Nephron (organoid): ENCODE results near the gene PTPRM.

Experiments
- H3K27ac Mint-ChIP-seq, 3 experiments: 2 replicates each; pipeline ENCODE4 v1.8.0; 2020; ENCODE audit warnings: mixed read lengths in 3 of 3, mild to moderate bottlenecking in 2 of 3, moderate library complexity in 1 of 3
- H3K27me3 Mint-ChIP-seq: 2 replicates; pipeline ENCODE4 v1.8.0; 2021; ENCODE audit warnings: low read depth, mild to moderate bottlenecking, moderate library complexity, mixed read lengths
- H3K36me3 Mint-ChIP-seq: 2 replicates; pipeline ENCODE4 v1.8.0; 2020; ENCODE audit warnings: low read depth, mixed read lengths
- H3K4me1 Mint-ChIP-seq: 2 replicates; pipeline ENCODE4 v1.8.0; 2020; ENCODE audit warnings: mixed read lengths
- H3K4me3 Mint-ChIP-seq, 3 experiments: 2 replicates each; pipeline ENCODE4 v1.8.0; 2020; ENCODE audit warnings: mild to moderate bottlenecking in 3 of 3, mixed read lengths in 3 of 3, moderate library complexity in 2 of 3
- H3K9me3 Mint-ChIP-seq: 2 replicates; pipeline ENCODE4 v1.8.0; 2020; ENCODE audit warnings: mixed read lengths
- TF ChIP-seq, protein P1 (sequence below), 3 experiments: fragments of 200-600 bp; sonication (generic); IDR thresholded peaks; one replicate each; pipeline ENCODE4 v1.5.0; 2021; ENCODE audit warnings: antibody characterized with exemption in 3 of 3; ENCODE audit not compliant: unreplicated experiment in 3 of 3

The PTPRM gene

GRCh38 chr18:8063733-8064132 is 496.6 kb downstream of the PTPRM start:
- H3K4me3 Mint-ChIP-seq = peak overlapping the region; percentile 84 to 87 (median 85)
- H3K4me1 Mint-ChIP-seq = no peaks in the 10 kb centered on the region
- no peaks in the 10 kb centered on the region for H3K9me3 Mint-ChIP-seq
- no peaks in the 10 kb centered on the region for H3K36me3 Mint-ChIP-seq
- TF ChIP-seq, protein P1, sequence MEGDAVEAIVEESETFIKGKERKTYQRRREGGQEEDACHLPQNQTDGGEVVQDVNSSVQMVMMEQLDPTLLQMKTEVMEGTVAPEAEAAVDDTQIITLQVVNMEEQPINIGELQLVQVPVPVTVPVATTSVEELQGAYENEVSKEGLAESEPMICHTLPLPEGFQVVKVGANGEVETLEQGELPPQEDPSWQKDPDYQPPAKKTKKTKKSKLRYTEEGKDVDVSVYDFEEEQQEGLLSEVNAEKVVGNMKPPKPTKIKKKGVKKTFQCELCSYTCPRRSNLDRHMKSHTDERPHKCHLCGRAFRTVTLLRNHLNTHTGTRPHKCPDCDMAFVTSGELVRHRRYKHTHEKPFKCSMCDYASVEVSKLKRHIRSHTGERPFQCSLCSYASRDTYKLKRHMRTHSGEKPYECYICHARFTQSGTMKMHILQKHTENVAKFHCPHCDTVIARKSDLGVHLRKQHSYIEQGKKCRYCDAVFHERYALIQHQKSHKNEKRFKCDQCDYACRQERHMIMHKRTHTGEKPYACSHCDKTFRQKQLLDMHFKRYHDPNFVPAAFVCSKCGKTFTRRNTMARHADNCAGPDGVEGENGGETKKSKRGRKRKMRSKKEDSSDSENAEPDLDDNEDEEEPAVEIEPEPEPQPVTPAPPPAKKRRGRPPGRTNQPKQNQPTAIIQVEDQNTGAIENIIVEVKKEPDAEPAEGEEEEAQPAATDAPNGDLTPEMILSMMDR (IDR thresholded peaks at IDR 0.05; ENCODE audit: unreplicated experiment in 3 of 3) = no peak
- H3K27me3 Mint-ChIP-seq = peaks cover 7% of the 10 kb centered on the region
- H3K27ac Mint-ChIP-seq = peak overlapping the region; percentile 53 to 86 (median 80)

- Mint-ChIP-seq H3K27me3 (peaks cover 7% of the 10 kb centered on the region), H3K4me3 (no peak overlapping the region), H3K4me1 (no peaks in the 10 kb centered on the region), H3K9me3 (no peaks in the 10 kb centered on the region), H3K27ac (no peak overlapping the region), H3K36me3 (peaks cover 6% of the 10 kb centered on the region)
- TF ChIP-seq, protein P1 (IDR thresholded peaks at IDR 0.05; ENCODE audit: unreplicated experiment in 3 of 3) = no peak
These were observed 498.2 kb downstream of the PTPRM start for GRCh38 chr18:8065284-8065683.

DNA sequence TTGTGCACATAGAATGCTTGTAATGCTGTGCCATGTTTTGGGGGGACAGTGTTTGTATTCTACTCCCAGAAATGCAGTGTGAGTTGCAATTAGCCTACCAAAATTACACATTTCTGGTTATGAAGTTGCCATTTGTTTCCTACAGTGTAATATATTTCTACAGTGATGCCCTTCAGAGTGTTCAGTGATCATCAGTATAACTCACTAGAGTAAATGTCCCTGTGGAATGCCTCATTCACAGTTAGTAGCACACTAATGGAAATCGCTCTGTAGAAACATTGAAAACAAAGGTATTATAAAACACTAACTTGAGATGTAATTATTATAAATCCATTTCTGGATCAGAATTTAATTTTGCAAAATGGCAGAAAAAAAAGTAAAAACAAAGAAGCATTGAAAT is 498.7 kb downstream of the PTPRM start:
- Mint-ChIP-seq H3K27ac (no peak overlapping the region), H3K4me3 (no peak overlapping the region), H3K9me3 (no peaks in the 10 kb centered on the region), H3K36me3 (peaks cover 6% of the 10 kb centered on the region), H3K4me1 (no peaks in the 10 kb centered on the region), H3K27me3 (peaks cover 7% of the 10 kb centered on the region)
- TF ChIP-seq, protein P1 (IDR thresholded peaks at IDR 0.05; ENCODE audit: unreplicated experiment in 3 of 3) = no peak

GRCh38 chr18:8069708-8070107 is 502.6 kb downstream of the PTPRM start:
- Mint-ChIP-seq H3K36me3 (peaks cover 12% of the 10 kb centered on the region), H3K27ac (no peak overlapping the region), H3K4me1 (no peaks in the 10 kb centered on the region), H3K9me3 (no peaks in the 10 kb centered on the region), H3K4me3 (no peak overlapping the region), H3K27me3 (peaks cover 6% of the 10 kb centered on the region)
- TF ChIP-seq, protein P1 (IDR thresholded peaks at IDR 0.05; ENCODE audit: unreplicated experiment in 3 of 3) = no peak

DNA sequence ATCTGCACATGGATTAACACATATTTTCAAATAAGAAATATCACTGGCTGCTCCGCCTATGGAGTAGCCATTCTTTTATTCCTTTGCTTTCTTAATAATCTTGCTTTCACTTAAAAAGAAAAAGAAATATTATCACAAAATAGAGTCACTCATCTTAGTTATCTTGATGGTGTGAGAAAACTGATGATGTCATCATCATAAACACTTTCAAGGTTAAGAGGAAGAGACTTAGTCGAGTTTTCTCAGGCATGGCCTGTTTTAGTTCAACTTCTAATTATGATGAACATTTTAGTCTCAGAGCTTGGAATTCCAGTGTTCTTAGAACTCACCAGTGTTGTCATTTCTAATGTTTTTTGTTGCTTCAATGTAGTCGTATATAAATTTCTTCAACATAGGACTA is 506.1 kb downstream of the PTPRM start:
- TF ChIP-seq, protein P1 (IDR thresholded peaks at IDR 0.05; ENCODE audit: unreplicated experiment in 3 of 3) = no peak
- Mint-ChIP-seq H3K27me3 (no peaks in the 10 kb centered on the region), H3K4me3 (no peak overlapping the region), H3K9me3 (no peaks in the 10 kb centered on the region), H3K4me1 (no peaks in the 10 kb centered on the region), H3K27ac (no peak overlapping the region), H3K36me3 (peaks cover 12% of the 10 kb centered on the region)

- Mint-ChIP-seq H3K4me3 (no peak overlapping the region), H3K27ac (no peak overlapping the region), H3K4me1 (no peaks in the 10 kb centered on the region), H3K36me3 (no peaks in the 10 kb centered on the region), H3K9me3 (no peaks in the 10 kb centered on the region), H3K27me3 (no peaks in the 10 kb centered on the region)
- TF ChIP-seq, protein P1 (IDR thresholded peaks at IDR 0.05; ENCODE audit: unreplicated experiment in 3 of 3) = no peak
These were observed 513.0 kb downstream of the PTPRM start for GRCh38 chr18:8080092-8080491.
